HepG2 (cell line): ENCODE data around the gene SNX30. TPM values are rescaled to one million over a fixed set of nuclear protein-coding genes. Genes with fewer than 3 reads are reported as not detected.

Source experiments
- ATAC-seq: fragments of 200-7000 bp; cut with Tn5 transposase; 3 replicates; pipeline ENCODE4 v1.9.1; 2020; ENCODE audit warnings: mild to moderate bottlenecking, moderate library complexity
- BruUV-seq: library from RNA; stranded (reverse); fragments of 400-500 nt; replicated peaks from 2 replicates; lab custom pipeline; 2021; lab: Mats Ljungman, UMichigan
- CTCF ChIA-PET: fragments of 300-600 bp; formaldehyde crosslinking; extraction: SDS; loops from one replicate; lab custom pipeline; 2021; ENCODE audit warnings: low total read pairs, inconsistent platforms, low intra/inter-chr PET ratio; lab: Yijun Ruan, JAX
- POLR2A ChIA-PET: fragments of 350-600 bp; sonication (Branson Sonifier 250); formaldehyde crosslinking; loops from one replicate; lab custom pipeline; 2020; ENCODE audit warnings: antibody characterized with exemption, inconsistent platforms; lab: Yijun Ruan, JAX
- DNase-seq: peaks from one replicate; pipeline ENCODE4 v3.0.0-alpha.2; 2015; ENCODE audit warnings: low spot score
- FAIRE-seq: peaks from 3 replicates; lab custom pipeline; 2011; peaks lifted over from hg19 to GRCh38; lab: Jason Lieb, UNC
- H2AFZ ChIP-seq: one replicate; pipeline ENCODE4 v1.6.1; 2011; ENCODE audit warnings: low read length, inconsistent platforms
- H3K27ac ChIP-seq: fragments of 300-600 bp; 3 replicates; pipeline ENCODE4 v1.8.0; 2011; ENCODE audit warnings: mixed run types, mild to moderate bottlenecking, mixed read lengths, low read length, inconsistent platforms; ENCODE audit not compliant: insufficient read depth; ENCODE audit errors: extremely low read length
- H3K27me3 ChIP-seq, 2 experiments: fragments of 200-600 bp in 1 of 2; 2 replicates in 1 of 2; 3 replicates in 1 of 2; pipeline versions ENCODE4 v1.6.0 to v1.8.0; 2011; ENCODE audit warnings: low read length in 2 of 2, mild to moderate bottlenecking in 2 of 2, moderate library complexity in 2 of 2, inconsistent platforms in 1 of 2; ENCODE audit not compliant: insufficient read depth in 2 of 2, control insufficient read depth in 1 of 2
- H3K36me3 ChIP-seq, 2 experiments: fragments of 200-600 bp in 1 of 2; replicated peaks in 1 of 2; 2 replicates in 1 of 2; 3 replicates in 1 of 2; pipeline versions ENCODE4 v1.5.1 to v1.8.0; 2011; ENCODE audit warnings: low read length in 2 of 2, inconsistent platforms in 1 of 2; ENCODE audit not compliant: insufficient read depth in 2 of 2, control insufficient read depth in 1 of 2
- H3K4me1 ChIP-seq: 2 replicates; pipeline ENCODE4 v1.5.1; 2012; ENCODE audit warnings: low read length, inconsistent platforms; ENCODE audit not compliant: insufficient read depth
- H3K4me2 ChIP-seq: 2 replicates; pipeline ENCODE4 v1.6.0; 2011; ENCODE audit warnings: low read depth, low read length, inconsistent platforms
- H3K4me3 ChIP-seq, 3 experiments: fragments of 200-600 bp in 1 of 3; sonication (generic), shearing (Covaris generic) in 1 of 3; replicated peaks in 1 of 3; 2 replicates each; pipeline ENCODE4 v1.5.1; 2011 to 2016; ENCODE audit warnings: low read length in 3 of 3, inconsistent platforms in 2 of 3, low read depth in 2 of 3, mild to moderate bottlenecking in 2 of 3, control low read depth in 1 of 3, mixed read lengths in 1 of 3; ENCODE audit not compliant: insufficient read depth in 1 of 3
- H3K79me2 ChIP-seq: one replicate; pipeline ENCODE4 v1.6.1; 2011; ENCODE audit warnings: low read length, inconsistent platforms; ENCODE audit not compliant: insufficient read depth
- H3K9ac ChIP-seq: 2 replicates; pipeline ENCODE4 v1.6.0; 2011; ENCODE audit warnings: mild to moderate bottlenecking, low read depth, low read length, inconsistent platforms; ENCODE audit not compliant: insufficient read depth
- H3K9me3 ChIP-seq: 2 replicates; pipeline ENCODE4 v1.5.1; 2012; ENCODE audit warnings: mild to moderate bottlenecking, low read length
- H4K20me1 ChIP-seq: 2 replicates; pipeline ENCODE4 v1.6.0; 2011; ENCODE audit warnings: inconsistent platforms, mild to moderate bottlenecking, low read length, moderate library complexity; ENCODE audit not compliant: insufficient read depth
- AGO2 ChIP-seq: fragments of 200-400 bp; formaldehyde crosslinking; optimal IDR thresholded peaks from 2 replicates; pipeline ENCODE3; 2017; ENCODE audit warnings: mild to moderate bottlenecking, low read depth, low read length, moderate library complexity
- AKAP8 ChIP-seq: sonication (generic); formaldehyde crosslinking; IDR thresholded peaks from 2 replicates; pipeline ENCODE4 v1.5.1; 2020; ENCODE audit warnings: mild to moderate bottlenecking, missing genetic modification reagents
- FOXA1 ChIP-seq, 2 experiments: fragments of 450-650 bp in 1 of 2; sonication (generic) in 1 of 2; formaldehyde crosslinking in 1 of 2; IDR thresholded peaks; 2 replicates each; pipeline versions ENCODE4 v1.4.0 to v1.6.1; 2016 to 2020; ENCODE audit warnings: missing genetic modification reagents in 1 of 2
- FOXK1 ChIP-seq: sonication (generic); formaldehyde crosslinking; IDR thresholded peaks from 2 replicates; pipeline ENCODE4 v1.4.0; 2020; ENCODE audit warnings: low read depth, missing genetic modification reagents, borderline replicate concordance
- HDAC6 ChIP-seq: fragments of 200-600 bp; sonication (generic); IDR thresholded peaks from 2 replicates; pipeline ENCODE4 v1.7.0; 2017; ENCODE audit warnings: mild to moderate bottlenecking, antibody characterized with exemption, low read length, low read depth
- NFE2L1 ChIP-seq: sonication (generic); formaldehyde crosslinking; IDR thresholded peaks from 2 replicates; pipeline ENCODE4 v1.4.0; 2020; ENCODE audit warnings: missing genetic modification reagents, mild to moderate bottlenecking, borderline replicate concordance
- NKX3-1 ChIP-seq: sonication (generic); formaldehyde crosslinking; IDR thresholded peaks from 2 replicates; pipeline ENCODE4 v1.5.0; 2020; ENCODE audit warnings: missing genetic modification reagents
- PPARG ChIP-seq: conservative IDR thresholded peaks from 2 replicates; pipeline ENCODE4 v1.6.1; 2016; ENCODE audit warnings: missing biosample characterization, missing genetic modification reagents
- TAF1 ChIP-seq: sonication (generic); formaldehyde crosslinking; IDR thresholded peaks from 2 replicates; pipeline ENCODE4 v1.4.0; 2020; ENCODE audit warnings: missing genetic modification reagents
- TEAD2 ChIP-seq: sonication (generic); formaldehyde crosslinking; IDR thresholded peaks from 2 replicates; pipeline ENCODE4 v1.9.0; 2021; ENCODE audit warnings: missing genetic modification reagents
- THYN1 ChIP-seq: sonication (generic); formaldehyde crosslinking; IDR thresholded peaks from 2 replicates; pipeline ENCODE4 v1.8.1; 2023; ENCODE audit warnings: low read depth, mild to moderate bottlenecking, moderate library complexity, missing genetic modification reagents, borderline replicate concordance
- ZC3H4 ChIP-seq: sonication (generic); formaldehyde crosslinking; IDR thresholded peaks from 2 replicates; pipeline ENCODE4 v1.4.0; 2020; ENCODE audit warnings: missing genetic modification reagents, borderline replicate concordance
- ZKSCAN8 ChIP-seq: IDR thresholded peaks from 2 replicates; pipeline ENCODE4 v1.6.1; 2016; ENCODE audit warnings: borderline replicate concordance, missing genetic modification reagents, missing compliant biosample characterization
- ZNF292 ChIP-seq: sonication (generic); formaldehyde crosslinking; IDR thresholded peaks from 2 replicates; pipeline ENCODE4 v1.8.1; 2022; ENCODE audit warnings: mild to moderate bottlenecking, low read depth, missing genetic modification reagents, borderline replicate concordance
- ZNF543 ChIP-seq: sonication (generic); formaldehyde crosslinking; IDR thresholded peaks from 2 replicates; pipeline ENCODE4 v1.4.0; 2020; ENCODE audit warnings: mild to moderate bottlenecking, missing genetic modification reagents
- WGBS: methylation state at CpG from one replicate; pipeline ENCODE4 v1.1.6; 2017; ENCODE audit warnings: low lambda C conversion rate; 5-methylcytosine and 5-hydroxymethylcytosine counted together
- in situ Hi-C: cut with HindIII; loops from 2 replicates; pipeline ENCODE4 v1.10.0; 2017; ENCODE audit warnings: low pct_unique_long_range_greater_than_20kb; ENCODE audit not compliant: extremely low pct_ligation_motif_present
- intact Hi-C: fragments of 100-400 bp; cut with micrococcal nuclease; formaldehyde crosslinking; loops from one replicate; pipeline ENCODE4 v1.10.0; 2022; ENCODE audit not compliant: unreplicated experiment
- polyA plus RNA-seq, 8 experiments: library from polyadenylated mRNA; depleted of rRNA in 3 of 8; stranded (reverse) in 7 of 8; unstranded in 1 of 8; fragments of >200 nt; fragmentation: Illumina TruSeq in 4 of 8; extraction: Trizol in 4 of 8; gene quantifications; 2 replicates each; pipeline versions ENCODE4 v1.2.1 to v1.2.3, GENCODE V29; 2011 to 2016; ENCODE audit warnings: low read depth in 4 of 8, missing spikeins in 1 of 8, mixed read lengths in 1 of 8; ENCODE audit not compliant: insufficient read depth in 1 of 8
- total RNA-seq, 5 experiments: library from RNA; depleted of rRNA; stranded (reverse); fragments of >200 nt; fragmentation: Illumina TruSeq; extraction: Trizol; gene quantifications; 2 replicates each; pipeline ENCODE4 v1.2.3, GENCODE V29; 2016; ENCODE audit warnings: low read depth in 1 of 5
- TF ChIP-seq, protein P1 (sequence below): sonication (generic); formaldehyde crosslinking; IDR thresholded peaks from 2 replicates; pipeline ENCODE4 v1.8.1; 2022; ENCODE audit warnings: mild to moderate bottlenecking, missing genetic modification reagents
- TF ChIP-seq, protein P2 (sequence below): sonication (generic); formaldehyde crosslinking; IDR thresholded peaks from 2 replicates; pipeline ENCODE4 v1.4.0; 2020; ENCODE audit warnings: missing genetic modification reagents

The SNX30 gene
- total and polyA plus RNA-seq, 2 of the 13 experiments (the other 11 are each of a cell fraction or from before 2014, with no cell fraction given): 4.4 to 12.4 TPM

DNA sequence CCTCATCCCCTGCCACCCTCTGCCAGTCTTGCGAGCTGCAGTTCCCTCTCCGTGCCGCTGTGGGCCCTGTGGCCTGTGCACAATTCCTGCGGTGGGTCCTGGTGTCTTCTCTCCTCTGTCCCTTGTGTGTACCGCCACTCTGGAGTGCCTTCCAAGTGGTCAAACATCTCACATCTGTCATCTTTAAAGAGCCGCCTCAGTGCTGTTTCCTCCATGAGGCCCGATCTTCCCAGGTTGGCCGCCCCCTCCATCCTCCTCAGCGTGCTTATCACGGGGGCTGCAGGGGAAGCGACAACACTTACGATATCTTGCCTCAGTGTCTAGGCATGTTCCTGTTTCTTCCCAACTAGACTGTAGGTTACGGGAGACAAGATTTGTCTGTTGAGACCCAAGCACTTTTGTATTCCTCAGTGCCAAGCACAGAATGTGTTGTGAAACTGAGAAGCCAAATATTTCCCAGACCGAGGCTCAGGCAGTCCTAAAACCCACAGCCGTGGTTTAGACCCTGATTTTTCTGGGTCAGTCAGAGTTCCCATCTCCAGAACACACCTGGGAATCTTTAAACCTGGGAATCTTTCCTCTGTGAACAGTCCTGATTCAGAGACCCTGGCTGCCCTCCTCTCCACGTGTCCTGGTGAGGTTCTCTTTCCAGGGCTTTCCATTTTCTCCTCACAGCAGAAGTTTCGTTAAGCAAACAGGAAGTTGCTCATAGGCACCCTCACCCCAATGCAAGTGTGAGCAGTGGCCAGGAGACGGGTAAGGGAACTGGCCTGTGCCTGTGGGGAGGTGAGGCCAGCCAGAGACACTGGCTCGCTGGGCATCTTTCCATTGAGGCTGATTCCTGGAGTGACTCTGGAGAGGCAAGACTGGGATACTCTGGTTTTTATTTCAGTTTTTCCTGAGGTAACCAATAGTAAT, 111.3 kb downstream of the SNX30 start:
- no peak overlapping the region for H3K4me2 ChIP-seq
- TF ChIP-seq, protein P1, sequence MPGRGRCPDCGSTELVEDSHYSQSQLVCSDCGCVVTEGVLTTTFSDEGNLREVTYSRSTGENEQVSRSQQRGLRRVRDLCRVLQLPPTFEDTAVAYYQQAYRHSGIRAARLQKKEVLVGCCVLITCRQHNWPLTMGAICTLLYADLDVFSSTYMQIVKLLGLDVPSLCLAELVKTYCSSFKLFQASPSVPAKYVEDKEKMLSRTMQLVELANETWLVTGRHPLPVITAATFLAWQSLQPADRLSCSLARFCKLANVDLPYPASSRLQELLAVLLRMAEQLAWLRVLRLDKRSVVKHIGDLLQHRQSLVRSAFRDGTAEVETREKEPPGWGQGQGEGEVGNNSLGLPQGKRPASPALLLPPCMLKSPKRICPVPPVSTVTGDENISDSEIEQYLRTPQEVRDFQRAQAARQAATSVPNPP (CRISPR knock-in tag): no peak
- no peak for TF ChIP-seq AKAP8 (CRISPR knock-in tag)
- TF ChIP-seq TEAD2 (CRISPR knock-in tag): no peak
- no peak for TF ChIP-seq ZNF543 (CRISPR knock-in tag)
- TF ChIP-seq PPARG (CRISPR knock-in tag): no peak
- TF ChIP-seq ZC3H4: no peak
- TF ChIP-seq, all 625 proteins: peak for 0
- Histone ChIP-seq H3K27me3 (no peaks in the 10 kb centered on the region), H2AFZ (no peak overlapping the region), H3K36me3 (peaks cover 0 to 1% of the 10 kb centered on the region in 2 experiments; a peak in 2 of 5 replicates), H3K9ac (no peak overlapping the region), H3K79me2 (no peaks in the 10 kb centered on the region), H3K27ac (no peak overlapping the region), H3K9me3 (no peaks in the 10 kb centered on the region), H3K4me1 (peaks cover 9% of the 10 kb centered on the region), H4K20me1 (no peaks in the 10 kb centered on the region), H3K4me3 (no peak overlapping the region)
- 97% methylated on average over 19 of the region's 19 CpGs for WGBS
- CTCF ChIA-PET: no interaction called here
- in situ Hi-C loops (no loop called here), intact Hi-C loops (no loop called here)
- ATAC-seq (no peak), DNase-seq (no peak), FAIRE-seq (no peak)
- POLR2A ChIA-PET: no interaction called here
- BruUV-seq: no TSS peak

DNA sequence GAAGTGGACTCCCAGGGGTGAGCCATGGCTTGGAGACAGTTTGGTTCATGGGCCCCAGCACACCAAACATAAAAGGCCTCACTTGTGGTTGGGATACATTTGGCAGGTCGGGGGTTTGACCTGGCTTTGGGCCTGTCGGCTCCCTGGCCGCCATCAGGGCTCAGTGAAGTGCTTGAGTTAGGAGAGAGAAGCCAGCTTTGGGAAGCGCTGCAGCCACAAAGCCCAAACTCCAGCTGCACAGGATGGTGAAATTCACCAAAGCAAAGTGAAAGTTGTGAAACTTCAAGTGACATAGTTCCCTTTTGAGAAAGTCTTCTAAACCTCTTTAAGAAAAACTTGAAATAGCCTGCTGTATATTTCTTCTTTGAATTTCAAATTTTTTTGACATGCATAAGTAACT, 112.7 kb downstream of the SNX30 start:
- Histone ChIP-seq H3K79me2 (no peaks in the 10 kb centered on the region), H3K4me2 (no peak overlapping the region), H3K27ac (no peak overlapping the region), H3K4me3 (no peak overlapping the region), H3K9me3 (no peaks in the 10 kb centered on the region), H2AFZ (no peak overlapping the region), H3K4me1 (peaks cover 22% of the 10 kb centered on the region), H4K20me1 (no peaks in the 10 kb centered on the region), H3K9ac (no peak overlapping the region), H3K36me3 (peaks cover 0 to 1% of the 10 kb centered on the region in 2 experiments; a peak in 3 of 5 replicates), H3K27me3 (no peaks in the 10 kb centered on the region)
- FAIRE-seq: no peak
- ChIA-PET CTCF (no interaction called here), POLR2A (no interaction called here)
- ATAC-seq: no peak
- in situ Hi-C loops (no loop called here), intact Hi-C loops (no loop called here)
- no TSS peak for BruUV-seq
- no peak for DNase-seq
- 25% methylated on average over 4 of the region's 4 CpGs for WGBS
- no peak for TF ChIP-seq NFE2L1 (CRISPR knock-in tag)
- TF ChIP-seq ZNF292 (CRISPR knock-in tag): no peak
- TF ChIP-seq TAF1: no peak
- TF ChIP-seq NKX3-1 (CRISPR knock-in tag): no peak
- no peak for TF ChIP-seq FOXA1 (IDR thresholded peaks at IDR 0.05)
- no peak for TF ChIP-seq FOXA1 (CRISPR knock-in tag; IDR thresholded peaks at IDR 0.05)
- TF ChIP-seq AGO2: no peak
- TF ChIP-seq FOXK1: no peak
- no peak for TF ChIP-seq HDAC6
- no peak for TF ChIP-seq THYN1 (CRISPR knock-in tag)
- TF ChIP-seq ZKSCAN8 (CRISPR knock-in tag): no peak
- TF ChIP-seq, protein P2, sequence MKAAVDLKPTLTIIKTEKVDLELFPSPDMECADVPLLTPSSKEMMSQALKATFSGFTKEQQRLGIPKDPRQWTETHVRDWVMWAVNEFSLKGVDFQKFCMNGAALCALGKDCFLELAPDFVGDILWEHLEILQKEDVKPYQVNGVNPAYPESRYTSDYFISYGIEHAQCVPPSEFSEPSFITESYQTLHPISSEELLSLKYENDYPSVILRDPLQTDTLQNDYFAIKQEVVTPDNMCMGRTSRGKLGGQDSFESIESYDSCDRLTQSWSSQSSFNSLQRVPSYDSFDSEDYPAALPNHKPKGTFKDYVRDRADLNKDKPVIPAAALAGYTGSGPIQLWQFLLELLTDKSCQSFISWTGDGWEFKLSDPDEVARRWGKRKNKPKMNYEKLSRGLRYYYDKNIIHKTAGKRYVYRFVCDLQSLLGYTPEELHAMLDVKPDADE (CRISPR knock-in tag): no peak
